Fibroblast of villous mesenchyme (primary cell): ENCODE data around the gene NSG1. TPM values are rescaled to one million over a fixed set of nuclear protein-coding genes. Genes with fewer than 3 reads are reported as not detected.

Experiments
- DNase-seq: peaks from one replicate; pipeline ENCODE4 v3.0.0-alpha.2; 2010; ENCODE audit warnings: low read depth
- H3K4me3 ChIP-seq: 2 replicates; pipeline ENCODE4 v1.5.1; 2011; ENCODE audit warnings: low read depth, mild to moderate bottlenecking, low read length
- total RNA-seq: library from RNA; depleted of rRNA; stranded (reverse); fragments of >200 nt; gene quantifications from 2 replicates; pipeline ENCODE4 v1.2.3, GENCODE V29; 2012
- TF ChIP-seq, protein P1 (sequence below): IDR thresholded peaks from 2 replicates; pipeline ENCODE4 v1.5.1; 2012; ENCODE audit warnings: low read depth, mild to moderate bottlenecking, low read length; ENCODE audit not compliant: insufficient read depth

NSG1 gene
- total RNA-seq, 1 donor = 0.86 TPM

DNA sequence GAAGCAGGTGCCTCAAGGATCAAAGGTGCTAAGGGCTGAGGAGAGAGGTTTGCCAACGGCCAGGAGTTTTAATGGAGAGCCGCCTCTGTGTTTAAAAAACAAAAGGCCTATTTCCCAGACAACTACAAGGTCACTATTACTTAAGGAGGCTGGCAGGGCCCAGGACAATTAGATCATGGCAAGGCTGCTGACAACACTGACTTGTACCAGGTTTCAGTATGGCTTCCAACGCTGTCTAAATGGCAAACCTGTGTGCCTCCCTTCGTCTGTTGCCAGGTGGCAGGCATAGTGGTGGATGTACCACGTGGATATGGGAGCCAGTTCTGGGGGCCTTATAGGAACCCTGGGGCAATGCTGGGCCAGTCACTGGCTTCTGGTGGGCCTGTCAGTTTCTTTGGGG lies 41.0 kb downstream of the NSG1 start:
- TF ChIP-seq, protein P1, sequence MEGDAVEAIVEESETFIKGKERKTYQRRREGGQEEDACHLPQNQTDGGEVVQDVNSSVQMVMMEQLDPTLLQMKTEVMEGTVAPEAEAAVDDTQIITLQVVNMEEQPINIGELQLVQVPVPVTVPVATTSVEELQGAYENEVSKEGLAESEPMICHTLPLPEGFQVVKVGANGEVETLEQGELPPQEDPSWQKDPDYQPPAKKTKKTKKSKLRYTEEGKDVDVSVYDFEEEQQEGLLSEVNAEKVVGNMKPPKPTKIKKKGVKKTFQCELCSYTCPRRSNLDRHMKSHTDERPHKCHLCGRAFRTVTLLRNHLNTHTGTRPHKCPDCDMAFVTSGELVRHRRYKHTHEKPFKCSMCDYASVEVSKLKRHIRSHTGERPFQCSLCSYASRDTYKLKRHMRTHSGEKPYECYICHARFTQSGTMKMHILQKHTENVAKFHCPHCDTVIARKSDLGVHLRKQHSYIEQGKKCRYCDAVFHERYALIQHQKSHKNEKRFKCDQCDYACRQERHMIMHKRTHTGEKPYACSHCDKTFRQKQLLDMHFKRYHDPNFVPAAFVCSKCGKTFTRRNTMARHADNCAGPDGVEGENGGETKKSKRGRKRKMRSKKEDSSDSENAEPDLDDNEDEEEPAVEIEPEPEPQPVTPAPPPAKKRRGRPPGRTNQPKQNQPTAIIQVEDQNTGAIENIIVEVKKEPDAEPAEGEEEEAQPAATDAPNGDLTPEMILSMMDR = no peak
- no peak overlapping the region for H3K4me3 ChIP-seq
- no peak for DNase-seq

DNA sequence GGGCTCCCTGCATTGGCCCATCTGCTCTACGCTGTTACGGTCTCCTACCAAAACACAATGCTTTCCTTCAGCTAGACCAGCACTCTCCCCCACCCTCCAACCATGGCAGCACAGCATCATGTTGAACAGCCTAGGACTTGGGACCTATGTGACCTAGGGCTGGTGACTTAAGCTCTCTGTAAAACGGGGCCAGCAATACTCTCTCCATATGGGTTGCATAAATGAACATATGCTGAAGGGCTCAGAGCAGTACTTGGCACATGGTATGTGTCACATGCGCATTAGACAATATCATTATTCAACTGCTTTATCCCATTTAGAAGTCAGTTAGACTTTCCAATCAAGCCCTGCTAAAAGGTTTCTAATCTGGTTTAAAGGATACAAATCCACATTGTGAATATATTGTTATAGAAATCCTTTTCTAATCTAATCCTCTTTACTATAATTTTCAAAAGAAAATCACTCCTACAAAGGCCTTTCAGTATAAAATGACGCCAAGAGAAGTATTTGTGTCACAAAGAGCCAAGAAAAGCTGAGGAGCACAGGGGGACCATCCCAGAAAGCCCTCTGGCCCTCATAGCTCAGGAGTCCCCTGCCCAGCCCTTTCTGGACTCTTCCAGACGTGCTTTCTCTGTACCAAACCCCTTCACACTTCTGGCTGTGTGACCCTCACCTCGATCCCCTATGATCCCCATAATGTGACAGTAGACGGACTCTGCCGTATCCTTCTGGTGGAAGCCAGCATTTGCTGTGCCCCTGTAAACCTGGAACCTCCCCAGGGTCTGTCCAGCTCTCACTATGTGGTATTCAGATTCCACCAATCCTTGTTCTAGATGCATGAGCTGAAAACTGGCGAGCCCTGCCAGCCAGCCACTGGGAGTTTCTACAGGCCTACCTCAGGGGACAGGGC lies 42.3 kb downstream of the NSG1 start:
- H3K4me3 ChIP-seq = no peak overlapping the region
- DNase-seq = no peak
- TF ChIP-seq, protein P1 = no peak

DNA sequence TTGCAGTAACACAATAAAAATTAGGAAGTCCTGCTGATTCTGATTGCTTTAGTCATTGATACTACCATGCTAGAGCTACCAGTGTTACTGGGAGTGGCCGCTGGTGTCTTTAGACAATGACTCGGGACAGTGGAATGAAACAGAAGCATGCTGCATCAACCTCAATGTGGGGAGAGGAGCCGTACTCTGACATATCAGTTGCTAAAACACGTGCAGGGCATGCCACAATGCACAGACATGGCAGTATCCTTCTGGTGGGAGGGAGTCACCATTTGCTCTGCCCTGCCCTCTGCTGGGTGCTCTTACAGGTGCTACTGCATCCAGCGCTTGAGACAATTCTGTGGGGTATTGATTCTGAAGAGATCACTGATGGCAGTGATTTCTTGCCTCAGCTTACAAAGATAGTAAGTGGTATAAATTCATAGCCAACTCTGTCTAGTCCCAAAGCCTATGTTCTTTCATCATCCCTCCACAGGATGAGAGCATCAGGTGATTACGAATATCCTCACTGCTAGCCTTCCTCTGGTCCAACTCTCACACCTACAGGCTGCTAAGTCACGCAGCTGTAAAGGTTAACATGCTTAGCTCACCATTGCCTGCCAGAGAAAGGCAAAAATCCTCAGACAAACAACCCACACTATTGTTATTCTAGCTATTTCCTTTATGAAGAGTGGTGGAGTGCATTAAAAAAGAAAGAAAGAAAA lies 43.7 kb downstream of the NSG1 start:
- peak; percentile 62 for DNase-seq
- TF ChIP-seq, protein P1 = peak; percentile 81
- no peak overlapping the region for H3K4me3 ChIP-seq

DNA sequence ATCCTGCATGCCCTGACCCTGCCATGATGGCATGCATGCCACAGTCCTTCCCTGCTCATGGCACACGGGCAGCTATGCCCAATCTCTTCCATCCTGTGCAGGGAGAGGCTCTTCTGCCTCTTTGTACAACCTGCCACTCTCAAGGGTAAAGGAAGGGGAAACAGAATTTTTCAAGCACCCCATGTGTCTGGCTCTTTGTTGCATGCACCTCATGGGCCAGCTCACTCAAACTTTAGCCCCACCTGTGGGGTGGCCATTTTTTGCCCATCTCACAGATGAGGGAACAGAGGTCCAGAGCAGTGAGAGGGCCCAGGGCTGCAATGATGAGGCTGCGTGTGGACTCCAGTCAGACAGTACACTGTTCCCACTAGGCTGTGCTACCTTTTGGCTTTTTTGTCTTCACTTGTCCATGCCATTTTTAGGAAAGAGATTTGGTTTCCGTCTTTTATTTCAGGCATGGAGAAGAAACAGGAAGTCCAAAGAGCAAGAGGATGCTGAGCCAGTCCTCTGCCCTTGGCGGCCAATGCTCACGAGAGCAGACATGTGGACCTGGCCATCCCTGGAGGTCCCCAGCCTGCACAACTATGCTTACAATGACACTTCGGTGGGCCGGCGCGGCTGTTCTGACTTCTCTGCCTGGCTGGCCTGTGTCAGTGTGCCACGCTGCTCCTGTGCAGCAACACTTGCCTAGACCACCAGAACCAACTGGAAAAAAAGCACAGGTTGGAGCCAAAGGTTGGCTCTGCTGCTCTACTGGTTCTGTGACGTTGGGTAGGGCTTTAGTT lies 45.6 kb downstream of the NSG1 start:
- H3K4me3 ChIP-seq = no peak overlapping the region
- no peak for DNase-seq
- TF ChIP-seq, protein P1 = no peak

DNA sequence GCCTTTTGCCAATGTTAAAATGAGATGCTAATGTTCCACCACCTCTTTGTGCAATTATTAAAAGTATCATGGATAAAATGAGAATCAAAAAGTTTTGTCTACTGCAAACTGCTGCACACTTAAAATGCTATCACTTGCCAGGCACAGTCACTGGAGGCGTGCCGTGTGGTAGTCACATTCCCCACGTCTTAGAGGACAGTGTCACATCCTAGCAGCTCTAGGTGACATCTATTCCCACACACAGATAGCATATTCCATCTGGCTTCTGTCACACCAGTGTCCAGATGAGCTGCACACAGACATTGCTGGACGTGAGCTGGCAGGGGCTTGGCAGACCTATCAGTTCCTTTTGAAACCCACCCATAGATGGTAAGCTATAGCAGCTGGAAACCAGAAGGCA lies 47.0 kb downstream of the NSG1 start:
- H3K4me3 ChIP-seq = no peak overlapping the region
- TF ChIP-seq, protein P1 = no peak
- DNase-seq = no peak

DNA sequence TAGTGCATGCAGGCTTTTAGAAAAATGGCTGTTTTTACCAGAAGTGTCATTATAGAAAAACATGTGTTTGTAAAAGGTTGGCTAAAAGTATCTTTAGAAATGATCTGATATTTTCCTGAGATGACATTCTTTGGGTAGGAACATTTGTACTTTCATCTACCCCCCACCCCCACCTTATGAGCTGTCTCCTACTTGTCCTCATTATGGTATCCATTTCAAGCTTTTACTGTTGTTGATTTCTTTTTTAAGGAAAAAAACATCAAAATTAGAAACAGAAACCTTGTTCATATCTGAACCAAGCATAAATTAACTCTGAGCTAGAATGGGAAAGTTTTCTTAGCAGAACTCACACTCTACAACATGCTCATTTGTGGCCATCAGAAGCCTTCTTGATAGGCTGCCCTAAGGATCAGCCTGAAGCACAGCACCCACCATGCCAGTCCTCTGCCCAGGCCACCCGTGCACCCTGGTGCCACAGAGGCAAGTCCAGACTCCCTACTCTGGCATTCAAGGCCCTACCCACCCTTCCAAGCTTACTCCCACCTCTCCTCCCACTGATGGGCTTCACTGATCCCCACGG lies 49.4 kb downstream of the NSG1 start:
- TF ChIP-seq, protein P1 = no peak
- H3K4me3 ChIP-seq = no peak overlapping the region
- DNase-seq = no peak
